Esophagus squamous epithelium (tissue), 5 donors: Measurements from ENCODE around the gene DIRAS1. TPM values are rescaled to one million over a fixed set of nuclear protein-coding genes. Genes with fewer than 3 reads are reported as not detected.

Source experiments
- DNase-seq: peaks from one replicate; lab custom pipeline; 2025; lab: John Stamatoyannopoulos, UW
- H3K27ac ChIP-seq, 4 donors: fragments of 200-600 bp; sonication (generic); one replicate each; pipeline ENCODE4 v1.5.1; 2016 to 2019; ENCODE audit warnings: mild to moderate bottlenecking in 1 of 4
- H3K27me3 ChIP-seq, 4 donors: fragments of 200-600 bp; sonication (generic); 1 replicate in 3 of 4; 2 replicates in 1 of 4; pipeline versions ENCODE4 v1.5.1 to v1.6.0; 2017 to 2021; ENCODE audit warnings: antibody characterized with exemption in 1 of 4
- H3K36me3 ChIP-seq, 3 donors: fragments of 200-600 bp; sonication (generic); one replicate each; pipeline ENCODE4 v1.5.1; 2016 to 2019
- H3K4me1 ChIP-seq, 3 donors: fragments of 200-600 bp; sonication (generic); one replicate each; pipeline ENCODE4 v1.5.1; 2017 to 2019
- H3K4me3 ChIP-seq, 4 donors: fragments of 200-600 bp; sonication (generic); 1 replicate in 3 of 4; 2 replicates in 1 of 4; pipeline ENCODE4 v1.5.1; 2016 to 2019; ENCODE audit warnings: mild to moderate bottlenecking in 2 of 4, moderate library complexity in 1 of 4
- H3K9me3 ChIP-seq, 3 donors: fragments of 200-600 bp; sonication (generic); one replicate each; pipeline ENCODE4 v1.5.1; 2016 to 2019
- CTCF ChIP-seq, 6 experiments: fragments of 450-650 bp in 4 of 6; fragments of 200-600 bp in 2 of 6; sonication (generic) in 2 of 6; IDR thresholded peaks; one replicate each; pipeline ENCODE4 v1.5.1; 2016 to 2019; ENCODE audit warnings: antibody characterized with exemption in 6 of 6, mild to moderate bottlenecking in 4 of 6, moderate library complexity in 4 of 6
- POLR2A ChIP-seq, 4 donors: fragments of 450-650 bp; IDR thresholded peaks; one replicate each; pipeline ENCODE4 v1.6.1; 2017; ENCODE audit warnings: antibody characterized with exemption in 4 of 4, mild to moderate bottlenecking in 4 of 4, moderate library complexity in 3 of 4
- WGBS, 2 donors: methylation state at CpG; one replicate each; pipeline ENCODE4 v1.1.5; 2018; 5-methylcytosine and 5-hydroxymethylcytosine counted together
- intact Hi-C: fragments of 100-400 bp; cut with DNase I; formaldehyde crosslinking; loops from one replicate; pipeline ENCODE4 v1.15.0; 2022
- total RNA-seq, 4 donors: library from RNA; depleted of rRNA; stranded (reverse); fragments of >200 nt; gene quantifications; one replicate each; pipeline ENCODE4 v1.1.0, GENCODE V29; 2016
- donor health status: DM: yes; HTN: yes; CAD: no.

DIRAS1 gene
- total RNA-seq, 4 donors from 2014 or later = 0.61 to 2.2 (median 1.4) TPM

DNA sequence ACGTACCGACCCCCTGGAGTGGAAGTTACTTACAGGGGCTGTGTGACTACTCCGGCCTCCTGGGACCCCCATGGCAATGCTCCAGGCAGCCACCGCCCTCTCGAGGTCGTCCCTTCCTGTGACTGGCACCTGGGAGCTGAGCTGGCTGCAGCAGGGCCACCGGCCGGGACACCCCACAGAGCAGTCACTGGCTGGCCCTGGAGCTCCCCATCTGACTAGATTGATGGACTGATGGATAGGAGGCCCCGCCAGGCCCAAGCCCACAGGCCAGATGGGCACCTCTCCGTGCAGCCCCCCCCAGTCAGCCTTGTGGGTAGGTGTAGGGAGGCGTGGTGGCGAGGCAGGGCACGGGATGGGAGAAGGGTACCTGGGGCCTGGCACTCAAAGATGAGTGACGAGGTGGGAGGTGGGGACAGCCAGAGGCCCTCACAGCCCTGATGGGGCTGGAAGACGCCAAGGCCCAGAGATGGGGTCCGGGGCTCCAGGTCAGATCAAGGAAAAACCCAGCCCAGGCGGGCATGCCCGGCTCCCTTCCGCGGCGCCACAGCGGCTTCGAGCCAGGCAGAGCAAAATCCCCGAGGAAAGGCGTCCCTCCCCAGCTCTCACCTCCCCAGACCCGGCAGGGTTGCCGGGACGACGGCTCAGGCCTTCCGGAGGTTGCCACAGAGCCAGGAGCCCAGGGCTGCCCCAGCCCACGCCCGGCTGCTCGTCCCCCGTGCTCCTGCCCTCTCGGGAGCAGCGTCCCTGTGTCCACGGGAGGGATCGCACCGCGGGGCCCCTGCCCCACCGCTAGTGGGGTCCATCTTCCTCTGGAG, 10.2 kb upstream of the DIRAS1 start:
- WGBS, 2 donors = 85 to 91% methylated on average over 5 to 20 of the region's 41 CpGs
- TF ChIP-seq POLR2A (IDR thresholded peaks at IDR 0.05) = no peak
- TF ChIP-seq CTCF (IDR thresholded peaks at IDR 0.05) = no peak
- no peak for DNase-seq
- no peaks in the 10 kb centered on the region for H3K9me3 ChIP-seq
- H3K36me3 ChIP-seq = peaks cover 0 to 43% (median 2%) of the 10 kb centered on the region in 3 donors
- intact Hi-C loops = no loop called here
- H3K4me1 ChIP-seq = peaks cover 5 to 22% (median 8%) of the 10 kb centered on the region in 3 donors
- peaks cover 0 to 26% (median 1%) of the 10 kb centered on the region in 4 donors for H3K27me3 ChIP-seq
- no peak overlapping the region for H3K27ac ChIP-seq
- no peak overlapping the region for H3K4me3 ChIP-seq

GRCh38 chr19:2729943-2730818, 9.0 kb upstream of the DIRAS1 start:
- intact Hi-C loops = no loop called here
- Histone ChIP-seq H3K36me3 (peaks cover 0 to 31% (median 0%) of the 10 kb centered on the region in 3 donors), H3K27ac (no peak overlapping the region), H3K4me3 (no peak overlapping the region), H3K9me3 (no peaks in the 10 kb centered on the region), H3K4me1 (peaks cover 5 to 22% (median 8%) of the 10 kb centered on the region in 3 donors), H3K27me3 (peaks cover 0 to 38% (median 1%) of the 10 kb centered on the region in 4 donors)
- 77 to 90% methylated on average over 3 to 8 of the region's 26 CpGs for WGBS, 2 donors
- no peak for DNase-seq
- no peak for TF ChIP-seq POLR2A (IDR thresholded peaks at IDR 0.05)
- no peak for TF ChIP-seq CTCF (IDR thresholded peaks at IDR 0.05)

DNA sequence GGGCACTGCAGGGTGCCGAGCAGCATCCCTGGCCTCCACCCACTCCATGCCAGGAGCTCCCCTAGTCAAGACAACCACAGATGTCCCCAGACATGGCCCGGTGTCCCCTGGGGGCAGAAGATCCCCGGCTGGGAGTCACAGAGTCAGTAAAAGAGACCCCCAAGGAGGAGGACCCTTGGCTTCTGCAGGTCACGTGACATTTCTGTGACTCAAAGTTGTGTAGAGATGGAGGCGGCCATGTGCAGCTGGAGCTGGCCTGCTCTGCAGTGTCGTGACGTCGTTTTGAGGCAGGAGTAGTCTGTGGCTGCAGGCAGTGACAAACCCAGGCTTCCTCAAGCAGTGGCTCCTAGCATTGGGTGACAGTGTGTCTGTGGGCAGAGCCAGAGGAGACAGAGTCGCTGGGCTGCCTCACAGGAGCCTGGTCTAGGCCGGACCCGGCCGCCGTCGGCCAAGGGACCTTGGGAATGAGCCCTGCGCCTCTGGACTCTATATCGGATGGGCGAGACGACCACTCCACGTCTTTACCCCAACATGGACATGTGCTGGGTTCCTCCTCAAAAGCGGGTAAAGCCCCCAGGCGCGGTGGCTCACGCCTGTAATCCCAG, 7.7 kb upstream of the DIRAS1 start:
- WGBS, 2 donors = 72 to 76% methylated on average over 7 to 9 of the region's 23 CpGs
- intact Hi-C loops = no loop called here
- Histone ChIP-seq H3K27ac (no peak overlapping the region), H3K9me3 (no peaks in the 10 kb centered on the region), H3K4me3 (no peak overlapping the region), H3K4me1 (peaks cover 5 to 16% (median 8%) of the 10 kb centered on the region in 3 donors), H3K27me3 (peaks cover 0 to 48% (median 1%) of the 10 kb centered on the region in 4 donors), H3K36me3 (peaks cover 0 to 18% (median 0%) of the 10 kb centered on the region in 3 donors)
- no peak for TF ChIP-seq POLR2A (IDR thresholded peaks at IDR 0.05)
- TF ChIP-seq CTCF (IDR thresholded peaks at IDR 0.05) = no peak
- no peak for DNase-seq

DNA sequence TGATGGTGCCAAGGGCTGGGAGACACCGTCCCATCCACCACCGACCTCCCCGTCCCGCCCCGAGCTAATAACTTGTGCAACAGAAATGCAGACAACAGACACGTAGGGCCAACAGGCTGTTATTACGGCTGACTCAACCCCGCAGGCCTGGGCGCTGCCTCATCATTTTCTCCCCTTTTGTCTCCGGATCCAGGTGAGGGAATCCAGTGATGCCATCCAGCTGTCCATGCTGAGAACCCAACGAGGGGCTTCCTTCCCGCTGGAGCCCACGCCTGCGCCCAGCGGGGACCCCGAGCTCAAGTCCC, 6.4 kb upstream of the DIRAS1 start:
- H3K27ac ChIP-seq = no peak overlapping the region
- H3K9me3 ChIP-seq = no peaks in the 10 kb centered on the region
- no peak overlapping the region for H3K4me3 ChIP-seq
- intact Hi-C loops = no loop called here
- peaks cover 0 to 11% (median 0%) of the 10 kb centered on the region in 3 donors for H3K36me3 ChIP-seq
- 28% methylated on average over 12 of the region's 16 CpGs; no CpG with 5 or more reads in 1 of the 2 donors for WGBS, 2 donors
- peaks cover 0 to 61% (median 1%) of the 10 kb centered on the region in 4 donors for H3K27me3 ChIP-seq
- TF ChIP-seq CTCF (IDR thresholded peaks at IDR 0.05) (no peak), POLR2A (IDR thresholded peaks at IDR 0.05) (no peak)
- peaks cover 12 to 22% (median 18%) of the 10 kb centered on the region in 3 donors for H3K4me1 ChIP-seq
- no peak for DNase-seq
